ENCODE data around the gene CROCC.
"Not testable (repeated sequence)": the region's sequence is repeated elsewhere in the genome, so short reads cannot be mapped to it uniquely, and the experiment has no call there.

CROCC gene

GRCh38 chr1:16915627-16915973, 6.1 kb upstream of the CROCC start:
- no peak for DNase-seq (ENCODE audit: low read depth)
- TF ChIP-seq CTCF (IDR thresholded peaks at IDR 0.05; ENCODE audit: control insufficient read depth, insufficient read depth, low read depth, low read length, missing control alignments), result peak; percentile 10
- no peak overlapping the region for H3K4me3 ChIP-seq (ENCODE audit: control insufficient read depth, low read depth, low read length)

- not testable (repeated sequence) for H3K4me3 ChIP-seq (ENCODE audit: control insufficient read depth, low read depth, low read length); DNase-seq (ENCODE audit: low read depth)
Observed at GRCh38 chr1:16916036-16916880, 5.5 kb upstream of the CROCC start.

DNA sequence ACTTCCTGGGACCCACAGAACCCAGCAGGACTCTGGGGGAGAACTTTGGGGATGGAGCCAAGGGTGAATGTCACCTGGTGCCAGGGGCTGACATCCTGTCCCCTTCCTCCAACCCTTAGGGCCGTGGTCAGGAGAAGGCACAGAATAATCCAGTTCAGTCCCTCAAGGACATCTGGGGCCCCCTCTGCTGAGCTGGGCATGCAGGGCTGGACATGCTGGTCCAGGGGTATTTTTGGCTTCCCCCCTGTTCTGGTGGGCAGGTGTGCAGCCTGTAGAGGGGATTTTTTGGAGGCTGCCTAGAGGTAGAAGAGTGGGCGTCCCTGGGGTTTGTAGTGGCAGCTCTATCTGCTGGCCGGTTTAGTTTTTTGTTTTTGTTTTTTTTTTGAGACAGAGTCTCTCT, 3.4 kb upstream of the CROCC start:
- TF ChIP-seq CTCF (IDR thresholded peaks at IDR 0.05; ENCODE audit: control insufficient read depth, insufficient read depth, low read depth, low read length, missing control alignments), result no peak
- no peak overlapping the region for H3K4me3 ChIP-seq (ENCODE audit: control insufficient read depth, low read depth, low read length)
- DNase-seq (ENCODE audit: low read depth), result no peak

DNA sequence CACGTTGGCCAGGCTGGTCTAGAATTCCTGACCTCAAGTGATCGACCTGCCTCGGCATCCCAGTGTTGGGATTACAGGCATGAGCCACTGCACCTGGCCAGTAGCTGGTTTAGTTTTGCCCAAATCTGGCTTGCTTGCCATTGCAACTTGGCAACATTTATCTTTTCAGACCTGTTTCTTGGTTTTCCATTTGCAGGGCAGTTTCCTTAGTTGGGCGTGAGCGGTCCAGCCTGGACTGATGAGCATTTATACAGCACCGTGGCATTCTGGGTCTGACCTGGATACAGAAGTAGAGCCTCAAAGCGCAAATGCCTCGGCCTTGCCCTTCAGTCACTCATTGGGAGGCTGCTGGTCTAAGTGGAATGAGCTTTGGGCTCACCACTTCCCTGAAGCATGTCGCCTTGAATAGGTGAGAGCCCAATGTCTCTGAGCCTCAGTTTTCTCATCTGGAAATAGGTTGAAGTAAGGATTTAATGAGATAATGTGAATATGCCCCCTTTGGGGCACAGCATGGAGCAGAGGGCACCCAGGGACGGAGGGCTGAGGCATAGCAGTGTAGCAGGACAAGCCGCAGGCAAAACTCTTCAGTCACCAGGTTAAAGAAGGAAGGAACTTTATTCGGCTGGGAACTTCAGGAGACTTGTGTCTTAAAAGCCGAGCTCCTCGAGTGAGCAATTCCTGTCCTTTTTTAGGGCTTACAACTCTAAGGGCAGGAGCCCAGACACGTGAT, 2.6 kb upstream of the CROCC start:
- not testable (repeated sequence) for DNase-seq (ENCODE audit: low read depth)

DNA sequence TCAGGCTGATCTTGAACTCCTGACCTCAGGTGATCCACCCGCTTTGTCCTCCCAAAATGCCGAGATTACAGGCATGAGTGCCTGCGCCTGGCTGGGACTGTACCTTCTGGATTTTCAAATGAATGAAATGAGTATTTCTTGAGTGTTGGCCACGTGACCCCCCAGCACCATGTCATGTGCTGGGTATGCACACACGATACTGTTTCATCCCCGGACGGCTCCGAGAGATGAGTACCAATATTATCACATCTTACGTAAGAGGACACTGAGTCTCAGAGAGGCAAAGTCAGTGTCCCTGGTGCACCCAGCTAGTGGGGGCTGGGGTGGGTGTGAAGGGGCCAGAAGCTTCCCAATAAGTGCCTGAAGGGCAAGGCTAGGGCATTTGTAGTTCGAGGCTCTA, 780 bp upstream of the CROCC start:
- no peak for DNase-seq (ENCODE audit: low read depth)

More for the DNA sequence above, 2.6 kb upstream of the CROCC start:
- not testable (repeated sequence) for H3K4me3 ChIP-seq (ENCODE audit: control insufficient read depth, low read depth, low read length)

GRCh38 chr1:16922466-16922865, 735 bp downstream of the CROCC start:
- no peak for DNase-seq (ENCODE audit: low read depth)
- TF ChIP-seq CTCF (IDR thresholded peaks at IDR 0.05; ENCODE audit: control insufficient read depth, insufficient read depth, low read depth, low read length, missing control alignments), result no peak
- H3K4me3 ChIP-seq (ENCODE audit: control insufficient read depth, low read depth, low read length), result no peak overlapping the region

More for the DNA sequence above, 780 bp upstream of the CROCC start:
- H3K4me3 ChIP-seq (ENCODE audit: control insufficient read depth, low read depth, low read length), result no peak overlapping the region
- TF ChIP-seq CTCF (IDR thresholded peaks at IDR 0.05; ENCODE audit: control insufficient read depth, insufficient read depth, low read depth, low read length, missing control alignments), result no peak

GRCh38 chr1:16922885-16923431, 1.2 kb downstream of the CROCC start:
- no peak for TF ChIP-seq CTCF (IDR thresholded peaks at IDR 0.05; ENCODE audit: control insufficient read depth, insufficient read depth, low read depth, low read length, missing control alignments)
- no peak overlapping the region for H3K4me3 ChIP-seq (ENCODE audit: control insufficient read depth, low read depth, low read length)
- DNase-seq (ENCODE audit: low read depth), result no peak
